T follicular helper cell (primary cell): ENCODE measurements around the gene AKR1C1.
"Not testable (repeated sequence)": the region's sequence is repeated elsewhere in the genome, so short reads cannot be mapped to it uniquely, and the experiment has no call there.

ENCODE experiments used
- DNase-seq: peaks from one replicate; pipeline ENCODE4 v3.0.0-alpha.2; 2020; ENCODE audit warnings: low read depth

AKR1C1 gene

GRCh38 chr10:4947635-4948596, 15.3 kb upstream of the AKR1C1 start:
- DNase-seq = no peak

GRCh38 chr10:4951512-4952162, 11.6 kb upstream of the AKR1C1 start:
- DNase-seq = not testable (repeated sequence)

- DNase-seq = no peak
Observed at GRCh38 chr10:4953405-4953804, 9.8 kb upstream of the AKR1C1 start.

GRCh38 chr10:4956088-4956487, 7.1 kb upstream of the AKR1C1 start:
- DNase-seq = not testable (repeated sequence)

- DNase-seq = not testable (repeated sequence)
Observed at GRCh38 chr10:4956955-4957645, 6.1 kb upstream of the AKR1C1 start.

GRCh38 chr10:4961558-4961957, 1.7 kb upstream of the AKR1C1 start:
- DNase-seq = not testable (repeated sequence)

GRCh38 chr10:4962308-4962707, 907 bp upstream of the AKR1C1 start:
- not testable (repeated sequence) for DNase-seq

GRCh38 chr10:4963815-4964154, 570 bp downstream of the AKR1C1 start:
- not testable (repeated sequence) for DNase-seq

GRCh38 chr10:4965763-4966162, 2.5 kb downstream of the AKR1C1 start:
- DNase-seq = not testable (repeated sequence)

- DNase-seq = not testable (repeated sequence)
Observed at GRCh38 chr10:4967189-4967588, 4.0 kb downstream of the AKR1C1 start.

GRCh38 chr10:4969289-4969688, 6.1 kb downstream of the AKR1C1 start:
- not testable (repeated sequence) for DNase-seq

- DNase-seq = not testable (repeated sequence)
Observed at GRCh38 chr10:4970362-4970761, 7.1 kb downstream of the AKR1C1 start.

GRCh38 chr10:4972369-4973142, 9.3 kb downstream of the AKR1C1 start:
- not testable (repeated sequence) for DNase-seq

- not testable (repeated sequence) for DNase-seq
Observed at GRCh38 chr10:4973294-4973693, 10.1 kb downstream of the AKR1C1 start.

GRCh38 chr10:4974400-4974799, 11.2 kb downstream of the AKR1C1 start:
- DNase-seq = not testable (repeated sequence)

- no peak for DNase-seq
Observed at GRCh38 chr10:4977025-4977424, 13.8 kb downstream of the AKR1C1 start.

- DNase-seq = no peak
Observed at GRCh38 chr10:4978870-4979269, 15.7 kb downstream of the AKR1C1 start.

GRCh38 chr10:4980793-4981192, 17.6 kb downstream of the AKR1C1 start:
- DNase-seq = no peak

- no peak for DNase-seq
Observed at GRCh38 chr10:4981722-4982471, 18.7 kb downstream of the AKR1C1 start.

GRCh38 chr10:4982764-4983226, 19.6 kb downstream of the AKR1C1 start:
- no peak for DNase-seq
